Activated T-helper 2 cell treated with anti-CD3 and anti-CD28 coated beads, Interferon-gamma antibody, Interleukin-2, Interleukin-4, amounts not matched to agents 10 μg/mL and 5 μg/mL and 100 μg/mL, durations not matched to agents 14 hours and 24 hours and 36 hours (primary cell): ENCODE results near the gene ANKRD28. TPM values are rescaled to one million over a fixed set of nuclear protein-coding genes. Genes with fewer than 3 reads are reported as not detected.

ENCODE experiments used
- DNase-seq: peaks from one replicate; pipeline ENCODE4 v3.0.0; 2021; ENCODE audit warnings: low spot score
- H3K27ac Mint-ChIP-seq: one replicate; pipeline ENCODE4 v1.8.0; 2021; ENCODE audit warnings: mixed read lengths
- H3K27me3 Mint-ChIP-seq: one replicate; pipeline ENCODE4 v1.8.0; 2021; ENCODE audit warnings: low read depth, mixed read lengths
- H3K36me3 Mint-ChIP-seq: one replicate; pipeline ENCODE4 v1.8.0; 2021; ENCODE audit warnings: low read depth, mixed read lengths
- H3K4me1 Mint-ChIP-seq: one replicate; pipeline ENCODE4 v1.8.0; 2021; ENCODE audit warnings: low read depth, mixed read lengths
- H3K4me3 Mint-ChIP-seq: one replicate; pipeline ENCODE4 v1.8.0; 2021; ENCODE audit warnings: low read depth, mild to moderate bottlenecking, moderate library complexity, mixed read lengths
- H3K9me3 Mint-ChIP-seq: one replicate; pipeline ENCODE4 v1.8.0; 2021; ENCODE audit warnings: mixed read lengths
- intact Hi-C: fragments of 100-400 bp; cut with micrococcal nuclease; formaldehyde crosslinking; loops from one replicate; pipeline ENCODE4 v1.15.1; 2023
- total RNA-seq: library from RNA; stranded (reverse); gene quantifications from 2 replicates; pipeline ENCODE4 v1.2.3, GENCODE V29; 2022

The ANKRD28 gene
- total RNA-seq, 1 donor from 2014 or later, result 44.2 TPM

GRCh38 chr3:15693355-15693754 lies 104.4 kb downstream of the ANKRD28 start:
- Mint-ChIP-seq H3K4me1 (peaks cover 19% of the 10 kb centered on the region), H3K36me3 (peaks cover 72% of the 10 kb centered on the region)

GRCh38 chr3:15690748-15691147 lies 107.0 kb downstream of the ANKRD28 start:
- H3K36me3 Mint-ChIP-seq, result peaks cover 73% of the 10 kb centered on the region
- H3K27me3 Mint-ChIP-seq, result no peaks in the 10 kb centered on the region
- intact Hi-C loops, result no loop called here
- H3K4me1 Mint-ChIP-seq, result peaks cover 31% of the 10 kb centered on the region
- no peak overlapping the region for H3K27ac Mint-ChIP-seq
- H3K4me3 Mint-ChIP-seq, result no peak overlapping the region
- DNase-seq, result no peak
- no peaks in the 10 kb centered on the region for H3K9me3 Mint-ChIP-seq

More at GRCh38 chr3:15693355-15693754, 104.4 kb downstream of the ANKRD28 start:
- no peak overlapping the region for H3K4me3 Mint-ChIP-seq
- intact Hi-C loops, result no loop called here
- DNase-seq, result no peak
- H3K27me3 Mint-ChIP-seq, result no peaks in the 10 kb centered on the region
- H3K9me3 Mint-ChIP-seq, result no peaks in the 10 kb centered on the region
- H3K27ac Mint-ChIP-seq, result no peak overlapping the region

GRCh38 chr3:15690230-15690629 lies 107.5 kb downstream of the ANKRD28 start:
- H3K27me3 Mint-ChIP-seq, result no peaks in the 10 kb centered on the region
- intact Hi-C loops, result no loop called here
- no peaks in the 10 kb centered on the region for H3K9me3 Mint-ChIP-seq
- no peak for DNase-seq
- no peak overlapping the region for H3K27ac Mint-ChIP-seq
- no peak overlapping the region for H3K4me3 Mint-ChIP-seq
- peaks cover 73% of the 10 kb centered on the region for H3K36me3 Mint-ChIP-seq
- peaks cover 36% of the 10 kb centered on the region for H3K4me1 Mint-ChIP-seq

GRCh38 chr3:15685927-15686326 lies 111.9 kb downstream of the ANKRD28 start:
- Mint-ChIP-seq H3K27ac (no peak overlapping the region), H3K4me1 (peaks cover 35% of the 10 kb centered on the region), H3K4me3 (no peak overlapping the region), H3K27me3 (no peaks in the 10 kb centered on the region), H3K36me3 (peaks cover 73% of the 10 kb centered on the region), H3K9me3 (no peaks in the 10 kb centered on the region)
- intact Hi-C loops, result loop anchor here (2.0 to 5.0 kb wide), 2 partner anchors 49 to 126 kb away; no protein-coding TSS in a partner anchor
- peak; percentile 20 for DNase-seq

- intact Hi-C loops, result no loop called here
- Mint-ChIP-seq H3K4me3 (no peak overlapping the region), H3K27me3 (no peaks in the 10 kb centered on the region), H3K27ac (no peak overlapping the region), H3K36me3 (peaks cover 65% of the 10 kb centered on the region), H3K4me1 (peaks cover 35% of the 10 kb centered on the region), H3K9me3 (no peaks in the 10 kb centered on the region)
- no peak for DNase-seq
These were observed 114.5 kb downstream of the ANKRD28 start for GRCh38 chr3:15683253-15683652.

GRCh38 chr3:15682561-15683185 lies 115.1 kb downstream of the ANKRD28 start:
- H3K36me3 Mint-ChIP-seq, result peaks cover 68% of the 10 kb centered on the region
- intact Hi-C loops, result no loop called here
- DNase-seq, result no peak
- peaks cover 34% of the 10 kb centered on the region for H3K4me1 Mint-ChIP-seq
- no peaks in the 10 kb centered on the region for H3K9me3 Mint-ChIP-seq
- H3K4me3 Mint-ChIP-seq, result no peak overlapping the region
- no peak overlapping the region for H3K27ac Mint-ChIP-seq
- no peaks in the 10 kb centered on the region for H3K27me3 Mint-ChIP-seq

- Mint-ChIP-seq H3K36me3 (peaks cover 74% of the 10 kb centered on the region), H3K4me1 (peaks cover 33% of the 10 kb centered on the region)
- no peak for DNase-seq
These were observed 116.1 kb downstream of the ANKRD28 start for GRCh38 chr3:15681668-15682067.

GRCh38 chr3:15679306-15679705 lies 118.5 kb downstream of the ANKRD28 start:
- Mint-ChIP-seq H3K4me1 (peaks cover 16% of the 10 kb centered on the region), H3K9me3 (no peaks in the 10 kb centered on the region), H3K36me3 (peaks cover 50% of the 10 kb centered on the region), H3K27ac (no peak overlapping the region), H3K27me3 (no peaks in the 10 kb centered on the region), H3K4me3 (no peak overlapping the region)
- intact Hi-C loops, result no loop called here
- DNase-seq, result no peak

More at GRCh38 chr3:15681668-15682067, 116.1 kb downstream of the ANKRD28 start:
- intact Hi-C loops, result no loop called here
- Mint-ChIP-seq H3K27ac (no peak overlapping the region), H3K9me3 (no peaks in the 10 kb centered on the region), H3K27me3 (no peaks in the 10 kb centered on the region), H3K4me3 (no peak overlapping the region)

- DNase-seq, result no peak
- Mint-ChIP-seq H3K9me3 (no peaks in the 10 kb centered on the region), H3K36me3 (peaks cover 34% of the 10 kb centered on the region), H3K4me3 (no peak overlapping the region), H3K27me3 (no peaks in the 10 kb centered on the region), H3K4me1 (peaks cover 4% of the 10 kb centered on the region), H3K27ac (no peak overlapping the region)
- intact Hi-C loops, result no loop called here
These were observed 121.5 kb downstream of the ANKRD28 start for GRCh38 chr3:15676259-15676658.

- Mint-ChIP-seq H3K27me3 (no peaks in the 10 kb centered on the region), H3K4me3 (no peak overlapping the region), H3K36me3 (peaks cover 42% of the 10 kb centered on the region), H3K4me1 (peaks cover 4% of the 10 kb centered on the region), H3K9me3 (no peaks in the 10 kb centered on the region), H3K27ac (no peak overlapping the region)
- intact Hi-C loops, result no loop called here
- DNase-seq, result no peak
These were observed 124.2 kb downstream of the ANKRD28 start for GRCh38 chr3:15673536-15673935.

GRCh38 chr3:15667484-15667883 lies 130.3 kb downstream of the ANKRD28 start:
- no peaks in the 10 kb centered on the region for H3K27me3 Mint-ChIP-seq
- H3K27ac Mint-ChIP-seq, result no peak overlapping the region
- H3K4me3 Mint-ChIP-seq, result no peak overlapping the region
- peaks cover 24% of the 10 kb centered on the region for H3K9me3 Mint-ChIP-seq
- H3K4me1 Mint-ChIP-seq, result peaks cover 23% of the 10 kb centered on the region
- intact Hi-C loops, result no loop called here
- no peak for DNase-seq
- peaks cover 77% of the 10 kb centered on the region for H3K36me3 Mint-ChIP-seq

- no peak for DNase-seq
- peaks cover 75% of the 10 kb centered on the region for H3K36me3 Mint-ChIP-seq
- H3K9me3 Mint-ChIP-seq, result peaks cover 27% of the 10 kb centered on the region
- H3K27ac Mint-ChIP-seq, result no peak overlapping the region
- H3K4me3 Mint-ChIP-seq, result no peak overlapping the region
- no peaks in the 10 kb centered on the region for H3K27me3 Mint-ChIP-seq
- H3K4me1 Mint-ChIP-seq, result peaks cover 27% of the 10 kb centered on the region
- intact Hi-C loops, result no loop called here
These were observed 131.5 kb downstream of the ANKRD28 start for GRCh38 chr3:15666277-15666676.

- intact Hi-C loops, result no loop called here
- no peak for DNase-seq
- H3K27ac Mint-ChIP-seq, result no peak overlapping the region
- peaks cover 29% of the 10 kb centered on the region for H3K4me1 Mint-ChIP-seq
- peaks cover 29% of the 10 kb centered on the region for H3K9me3 Mint-ChIP-seq
- no peak overlapping the region for H3K4me3 Mint-ChIP-seq
- peaks cover 71% of the 10 kb centered on the region for H3K36me3 Mint-ChIP-seq
- no peaks in the 10 kb centered on the region for H3K27me3 Mint-ChIP-seq
These were observed 132.1 kb downstream of the ANKRD28 start for GRCh38 chr3:15665510-15666150.
